ENCODE measurements around the gene KCNT1.

KCNT1 gene

GRCh38 chr9:135786146-135786690 lies 84.2 kb downstream of the KCNT1 start:
- DNase-seq: no peak

GRCh38 chr9:135787317-135787716 lies 85.3 kb downstream of the KCNT1 start:
- DNase-seq: no peak

- DNase-seq: no peak
Observed at GRCh38 chr9:135787776-135788575, 86.0 kb downstream of the KCNT1 start.

DNA sequence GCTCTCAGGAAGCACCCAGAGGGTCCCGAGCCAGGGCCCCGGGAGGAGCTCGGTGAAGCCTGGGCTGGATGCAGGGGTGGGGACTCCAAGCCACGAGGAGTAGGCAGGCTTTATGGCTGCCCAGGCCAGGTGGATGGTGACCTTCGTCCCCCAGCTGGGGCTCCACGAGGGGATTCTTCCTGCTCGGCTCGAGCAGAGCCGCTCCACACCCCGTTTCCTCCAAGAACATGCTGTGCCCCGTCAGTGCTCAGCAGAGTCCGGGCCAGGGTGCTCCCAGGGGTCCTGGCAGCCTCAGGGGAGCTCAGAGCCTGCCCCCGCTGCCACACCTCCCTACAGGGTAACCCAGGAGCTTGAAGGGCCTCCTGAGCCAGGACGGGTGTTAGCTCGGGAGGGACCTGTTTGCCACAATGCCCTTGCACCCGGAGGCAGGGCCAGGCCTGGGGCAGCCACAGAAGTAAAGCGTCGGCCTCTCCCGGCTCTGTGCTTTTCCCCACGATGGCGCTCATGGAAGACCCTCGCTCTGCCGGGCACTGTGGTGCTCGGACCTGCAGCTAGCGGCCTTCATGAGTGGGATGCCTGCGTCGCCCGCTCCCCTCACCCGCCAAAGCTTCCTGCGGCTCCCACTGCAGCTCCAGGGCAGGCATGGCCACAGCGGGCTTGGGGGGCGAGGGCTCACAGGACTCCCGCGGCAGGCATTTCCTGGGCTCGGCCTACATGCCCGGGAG lies 86.8 kb downstream of the KCNT1 start:
- DNase-seq: no peak

- no peak for DNase-seq
Observed at GRCh38 chr9:135789838-135790291, 87.9 kb downstream of the KCNT1 start.

DNA sequence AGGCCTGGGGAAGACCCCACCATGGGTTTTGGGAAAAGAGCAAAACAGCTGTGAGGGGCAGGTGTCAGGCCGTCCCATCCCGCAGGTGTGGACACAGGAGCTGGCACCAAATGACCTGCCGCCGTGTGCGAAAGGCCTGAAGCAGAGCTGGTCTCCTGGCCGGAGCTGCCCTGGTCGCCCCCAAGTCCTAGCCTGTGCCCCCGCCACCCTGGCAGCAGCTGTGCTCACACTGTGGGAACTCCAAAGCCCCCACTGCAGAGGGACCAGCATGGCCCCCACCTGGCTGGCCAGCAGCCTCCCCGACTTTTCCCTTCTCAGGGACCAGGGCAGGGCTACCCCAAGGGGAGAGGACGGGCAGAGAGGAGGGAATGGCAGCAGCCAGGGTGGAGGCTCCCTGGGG lies 88.4 kb downstream of the KCNT1 start:
- DNase-seq: no peak

GRCh38 chr9:135790850-135791249 lies 88.9 kb downstream of the KCNT1 start:
- no peak for DNase-seq

DNA sequence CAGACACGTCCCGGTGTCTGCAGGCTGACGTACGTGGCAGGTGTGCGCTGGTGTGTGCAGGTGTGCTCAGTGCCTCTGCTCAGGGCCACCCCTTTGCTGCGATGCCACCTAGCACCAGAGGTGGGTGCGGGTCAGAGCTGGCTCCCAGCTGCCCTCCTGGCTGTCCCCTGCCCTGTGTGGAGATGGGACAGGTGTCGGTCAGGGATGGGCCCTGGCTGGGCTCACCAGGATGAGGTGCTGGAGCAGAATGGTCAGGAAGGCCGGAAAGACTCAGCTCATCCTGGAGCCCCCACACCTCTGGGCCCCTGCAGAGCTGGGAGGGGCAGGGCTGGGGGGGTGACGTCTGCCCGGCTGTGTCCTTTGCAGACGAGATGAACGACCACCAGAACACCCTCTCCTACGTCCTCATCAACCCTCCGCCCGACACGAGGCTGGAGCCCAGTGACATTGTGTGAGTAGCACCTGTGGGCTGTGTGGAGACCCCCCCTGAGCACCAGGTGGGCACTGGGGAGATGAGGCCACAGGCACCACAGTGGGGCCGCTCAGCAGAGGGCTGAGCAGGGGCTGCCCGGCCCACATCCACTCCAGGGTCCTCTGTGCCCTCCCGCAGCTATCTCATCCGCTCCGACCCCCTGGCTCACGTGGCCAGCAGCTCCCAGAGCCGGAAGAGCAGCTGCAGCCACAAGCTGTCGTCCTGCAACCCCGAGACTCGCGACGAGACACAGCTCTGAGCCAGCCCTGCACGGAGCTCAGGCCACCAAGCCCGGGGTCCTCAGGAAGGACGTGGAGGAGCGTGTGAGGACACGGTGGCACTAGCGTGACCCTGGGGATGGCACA lies 89.7 kb downstream of the KCNT1 start:
- DNase-seq: no peak

GRCh38 chr9:135792268-135793128 lies 90.5 kb downstream of the KCNT1 start:
- DNase-seq: no peak

GRCh38 chr9:135793221-135794056 lies 91.5 kb downstream of the KCNT1 start:
- DNase-seq: no peak

DNA sequence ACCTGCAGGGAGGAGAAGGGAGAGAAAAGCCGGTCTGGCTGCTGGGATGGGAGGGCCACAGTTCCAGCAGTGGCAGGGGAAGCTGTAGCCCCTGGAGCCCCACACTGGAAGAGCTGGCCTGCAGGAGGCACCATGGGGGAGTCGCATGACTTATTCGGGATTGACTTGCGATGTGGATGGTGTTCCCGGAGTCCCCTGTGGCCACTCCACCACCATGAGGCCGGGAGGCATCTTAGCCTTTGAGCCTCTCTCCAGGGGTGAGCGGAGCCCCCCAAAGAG lies 92.0 kb downstream of the KCNT1 start:
- no peak for DNase-seq

DNA sequence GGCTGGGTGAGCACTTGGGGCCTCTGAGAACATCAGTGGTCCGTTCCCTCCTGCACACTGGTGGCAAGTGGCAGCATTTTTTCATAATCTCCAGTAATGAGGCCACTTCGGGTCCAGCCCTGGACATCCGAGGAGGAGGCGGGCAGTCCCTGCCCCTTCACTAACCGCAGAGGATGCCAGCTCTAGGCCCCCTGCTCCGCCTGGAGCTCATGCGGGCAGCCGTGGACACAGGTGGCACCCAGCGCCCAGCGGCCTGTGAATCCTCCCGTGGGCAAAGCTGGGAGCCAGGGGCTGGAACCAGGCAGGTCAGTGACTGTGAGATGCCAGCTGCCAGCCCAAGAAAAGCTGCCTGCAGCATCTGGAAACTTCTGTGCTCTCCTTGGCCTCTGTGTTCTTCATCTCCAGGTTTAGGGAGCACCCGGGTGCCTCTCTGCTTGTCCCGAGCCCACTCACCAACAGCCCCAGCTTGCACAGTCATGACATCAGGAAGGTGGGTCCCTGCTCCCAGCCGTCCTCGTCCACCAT lies 92.4 kb downstream of the KCNT1 start:
- no peak for DNase-seq

- no peak for DNase-seq
Observed at GRCh38 chr9:135795391-135795790, 93.4 kb downstream of the KCNT1 start.

DNA sequence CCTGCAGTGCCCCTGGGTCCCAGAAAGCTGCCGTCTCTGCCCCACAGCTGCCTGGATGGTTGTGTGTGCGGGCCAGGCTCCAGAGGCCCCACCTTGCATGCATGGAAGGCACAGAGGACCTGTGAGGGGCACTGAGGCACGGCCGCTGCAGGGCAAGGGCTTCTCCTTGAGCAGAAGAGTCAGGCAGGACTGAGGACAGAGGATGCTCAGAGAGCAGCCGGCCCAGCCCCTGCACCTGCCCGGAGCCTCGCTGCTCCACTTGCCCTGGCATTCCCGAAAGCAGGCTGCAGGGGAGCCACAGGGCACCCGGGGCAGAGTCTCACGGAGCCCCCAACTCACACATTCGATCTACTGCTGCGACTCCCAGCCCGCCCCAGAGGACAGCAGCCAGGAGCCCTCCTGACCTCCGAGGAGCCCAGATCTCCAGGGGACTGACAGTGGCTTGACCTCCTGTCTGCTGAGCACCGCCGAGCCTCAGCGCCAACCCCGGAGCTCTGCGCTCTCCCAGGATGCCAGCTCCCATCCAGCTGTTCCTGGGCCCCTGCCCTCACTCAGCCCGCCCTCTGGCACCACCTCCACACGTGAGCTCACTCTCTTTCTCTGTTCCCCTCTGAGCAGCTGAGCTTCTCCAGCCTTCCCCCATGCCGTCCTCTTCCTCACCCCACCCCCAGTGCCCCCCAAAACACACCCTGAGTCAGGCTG lies 95.0 kb downstream of the KCNT1 start:
- no peak for DNase-seq

DNA sequence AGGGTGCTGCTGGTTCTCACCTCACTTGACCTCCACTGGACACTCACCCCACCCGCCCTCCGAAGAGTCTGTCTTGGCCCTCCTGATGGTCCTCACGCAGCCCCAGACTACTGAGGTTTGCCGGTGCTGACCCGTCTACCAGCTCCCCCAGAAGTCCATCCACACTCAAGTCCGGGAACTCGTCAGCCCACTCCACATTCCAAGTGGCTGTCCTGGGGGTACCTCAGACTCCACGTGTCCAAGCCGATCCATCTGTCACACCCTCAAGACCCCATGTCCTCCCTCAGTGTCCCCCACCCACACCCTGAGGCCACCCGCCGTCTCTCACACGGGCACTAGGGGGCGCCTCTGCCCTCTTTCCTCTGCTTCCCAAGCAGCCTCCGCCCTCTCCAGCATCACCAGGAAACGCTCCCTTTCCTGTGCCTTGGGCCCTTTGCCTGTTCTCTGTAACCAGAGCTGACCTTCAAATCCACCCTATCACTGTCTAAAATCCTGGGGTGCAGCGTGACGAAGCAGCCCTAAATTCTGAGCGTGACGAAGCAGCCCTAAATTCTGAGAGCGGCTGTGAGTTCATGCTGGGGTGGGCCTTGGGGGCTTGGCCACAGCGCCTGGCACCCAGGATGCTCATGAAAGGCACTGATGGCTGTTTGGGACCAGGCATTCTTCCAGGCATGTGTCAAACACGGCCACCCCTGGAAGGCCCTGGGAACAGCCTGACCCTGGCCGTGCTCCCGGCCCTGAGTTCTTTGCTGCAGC lies 95.7 kb downstream of the KCNT1 start:
- peak; percentile 28 for DNase-seq

DNA sequence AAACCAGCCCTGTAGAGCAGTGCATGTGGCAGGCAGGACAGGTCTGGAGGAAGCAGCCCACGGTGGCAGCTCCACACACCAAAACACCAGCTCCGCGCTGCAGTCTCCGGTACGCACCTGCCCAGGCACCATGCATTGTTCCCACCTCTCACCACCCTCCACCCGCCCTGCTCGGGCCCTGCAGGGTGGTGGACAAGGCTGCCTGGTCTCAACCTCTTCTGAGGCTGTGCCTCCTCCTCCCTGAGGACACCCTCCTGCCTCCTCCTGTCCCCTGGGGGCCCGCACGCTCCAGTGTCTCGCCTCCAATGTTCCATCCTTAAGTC lies 96.2 kb downstream of the KCNT1 start:
- no peak for DNase-seq

DNA sequence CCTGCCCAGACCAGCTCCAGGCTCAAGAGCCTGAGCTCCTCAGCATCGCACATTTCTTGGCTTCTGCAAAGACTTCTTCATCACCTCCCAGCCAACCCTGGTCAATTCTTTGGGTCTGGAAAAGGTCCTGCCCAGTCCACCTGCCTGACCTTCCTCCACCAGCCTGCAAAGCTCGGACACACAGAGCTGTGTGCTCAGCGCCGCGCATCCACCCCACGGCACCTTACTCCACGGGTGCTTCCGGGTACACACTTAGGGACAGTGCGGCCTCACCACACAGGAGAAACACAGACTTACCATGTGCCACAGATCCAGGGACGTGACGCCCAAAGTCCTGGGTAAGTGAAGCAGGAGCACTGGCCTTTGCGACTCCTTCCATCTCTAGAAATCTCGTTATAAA lies 97.3 kb downstream of the KCNT1 start:
- DNase-seq: no peak

DNA sequence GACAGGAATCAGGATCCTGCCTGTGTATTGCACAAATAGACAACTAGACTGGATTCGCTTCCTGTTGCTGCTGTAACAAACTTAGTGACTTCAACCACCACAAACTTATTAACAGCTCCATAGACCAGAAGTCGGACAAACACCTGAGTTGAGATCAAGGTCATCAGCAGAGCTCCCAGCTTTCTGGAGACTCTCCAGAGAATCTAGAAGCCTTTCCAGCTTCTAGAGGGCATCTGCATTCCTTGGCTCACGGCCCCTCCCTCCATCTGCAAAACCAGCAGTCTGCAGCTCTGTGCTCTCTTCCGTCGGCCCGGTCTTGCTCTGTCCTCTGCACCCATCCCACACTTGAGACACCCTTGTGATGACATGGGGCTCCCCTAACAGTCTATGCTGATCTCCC lies 99.1 kb downstream of the KCNT1 start:
- DNase-seq: no peak

- DNase-seq: no peak
Observed at GRCh38 chr9:135802876-135803419, 101.0 kb downstream of the KCNT1 start.
